Mesothelial cell of epicardium (in vitro differentiated cells): ENCODE results near the gene RUBCN. TPM values are rescaled to one million over a fixed set of nuclear protein-coding genes. Genes with fewer than 3 reads are reported as not detected.

Source experiments
- DNase-seq, 2 experiments: peaks; one replicate each; pipeline ENCODE4 v3.0.0; 2021; ENCODE audit warnings: low spot score in 2 of 2; ENCODE audit not compliant: unreplicated experiment in 2 of 2
- H3K27ac Mint-ChIP-seq: 2 replicates; pipeline ENCODE4 v1.8.0; 2021; ENCODE audit warnings: mixed read lengths
- H3K27me3 Mint-ChIP-seq: 2 replicates; pipeline ENCODE4 v1.8.0; 2021; ENCODE audit warnings: low read depth, mixed read lengths
- H3K36me3 Mint-ChIP-seq: 2 replicates; pipeline ENCODE4 v1.8.0; 2021; ENCODE audit warnings: mixed read lengths
- H3K4me1 Mint-ChIP-seq: 2 replicates; pipeline ENCODE4 v1.8.0; 2021; ENCODE audit warnings: mixed read lengths
- H3K4me3 Mint-ChIP-seq: 2 replicates; pipeline ENCODE4 v1.8.0; 2021; ENCODE audit warnings: mild to moderate bottlenecking, moderate library complexity, mixed read lengths
- H3K9me3 Mint-ChIP-seq: 2 replicates; pipeline ENCODE4 v1.8.0; 2021; ENCODE audit warnings: mixed read lengths
- total RNA-seq: library from RNA; stranded (reverse); gene quantifications from 3 replicates; pipeline ENCODE4 v1.2.1, GENCODE V29; 2021
- TF ChIP-seq, protein P1 (sequence below): fragments of 200-600 bp; sonication (generic); IDR thresholded peaks from one replicate; pipeline ENCODE4 v1.5.0; 2021; ENCODE audit warnings: antibody characterized with exemption; ENCODE audit not compliant: unreplicated experiment

The RUBCN gene
- total RNA-seq, 1 donor from 2014 or later, result 24.5 TPM

DNA sequence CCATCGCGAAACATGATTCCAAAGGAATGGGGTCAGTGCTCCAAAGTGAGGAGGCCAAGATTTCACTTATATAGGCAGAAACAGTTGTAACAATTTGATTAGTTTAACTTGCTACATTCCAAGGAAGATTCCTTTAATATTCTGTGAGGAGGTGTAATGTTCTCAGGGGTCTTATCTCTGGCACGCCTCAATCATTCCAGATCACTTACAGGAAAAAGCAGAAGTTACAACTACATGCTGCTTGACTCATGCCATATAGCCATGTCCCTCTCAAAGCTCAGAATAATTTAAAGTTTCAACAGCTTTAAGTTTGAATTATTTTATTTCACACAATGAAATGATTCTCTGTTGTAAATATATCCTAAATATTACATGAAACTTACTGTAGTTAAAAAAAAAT lies 9.5 kb upstream of the RUBCN start:
- TF ChIP-seq, protein P1, sequence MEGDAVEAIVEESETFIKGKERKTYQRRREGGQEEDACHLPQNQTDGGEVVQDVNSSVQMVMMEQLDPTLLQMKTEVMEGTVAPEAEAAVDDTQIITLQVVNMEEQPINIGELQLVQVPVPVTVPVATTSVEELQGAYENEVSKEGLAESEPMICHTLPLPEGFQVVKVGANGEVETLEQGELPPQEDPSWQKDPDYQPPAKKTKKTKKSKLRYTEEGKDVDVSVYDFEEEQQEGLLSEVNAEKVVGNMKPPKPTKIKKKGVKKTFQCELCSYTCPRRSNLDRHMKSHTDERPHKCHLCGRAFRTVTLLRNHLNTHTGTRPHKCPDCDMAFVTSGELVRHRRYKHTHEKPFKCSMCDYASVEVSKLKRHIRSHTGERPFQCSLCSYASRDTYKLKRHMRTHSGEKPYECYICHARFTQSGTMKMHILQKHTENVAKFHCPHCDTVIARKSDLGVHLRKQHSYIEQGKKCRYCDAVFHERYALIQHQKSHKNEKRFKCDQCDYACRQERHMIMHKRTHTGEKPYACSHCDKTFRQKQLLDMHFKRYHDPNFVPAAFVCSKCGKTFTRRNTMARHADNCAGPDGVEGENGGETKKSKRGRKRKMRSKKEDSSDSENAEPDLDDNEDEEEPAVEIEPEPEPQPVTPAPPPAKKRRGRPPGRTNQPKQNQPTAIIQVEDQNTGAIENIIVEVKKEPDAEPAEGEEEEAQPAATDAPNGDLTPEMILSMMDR, result no peak
- Mint-ChIP-seq H3K27me3 (no peaks in the 10 kb centered on the region), H3K36me3 (no peaks in the 10 kb centered on the region), H3K9me3 (peaks cover 4% of the 10 kb centered on the region), H3K27ac (no peak overlapping the region), H3K4me1 (peaks cover 5% of the 10 kb centered on the region), H3K4me3 (no peak overlapping the region)
- no peak for DNase-seq

DNA sequence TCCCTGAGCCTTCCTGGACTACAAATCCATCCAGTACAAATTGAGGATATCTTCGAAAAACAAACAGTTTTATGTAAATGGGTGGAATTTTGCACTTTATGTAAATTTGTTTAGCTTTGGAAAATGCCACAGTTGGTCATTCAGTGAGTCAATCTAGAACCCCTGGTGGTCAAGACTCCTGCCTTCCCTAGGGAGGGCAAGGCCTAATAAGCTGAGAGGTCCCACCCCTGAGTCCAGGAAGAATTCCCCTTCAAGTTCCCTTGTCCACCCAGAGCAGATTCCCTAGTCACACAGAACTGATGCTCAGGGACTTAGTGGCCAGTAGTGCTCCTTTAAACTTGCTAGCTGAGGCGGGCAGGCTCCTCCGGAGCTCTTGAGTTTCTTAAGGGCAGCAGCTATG lies 6.1 kb upstream of the RUBCN start:
- TF ChIP-seq, protein P1, result no peak
- H3K4me3 Mint-ChIP-seq, result no peak overlapping the region
- DNase-seq, result no peak
- no peaks in the 10 kb centered on the region for H3K27me3 Mint-ChIP-seq
- H3K36me3 Mint-ChIP-seq, result no peaks in the 10 kb centered on the region
- H3K4me1 Mint-ChIP-seq, result no peaks in the 10 kb centered on the region
- peaks cover 4% of the 10 kb centered on the region for H3K9me3 Mint-ChIP-seq
- H3K27ac Mint-ChIP-seq, result no peak overlapping the region

DNA sequence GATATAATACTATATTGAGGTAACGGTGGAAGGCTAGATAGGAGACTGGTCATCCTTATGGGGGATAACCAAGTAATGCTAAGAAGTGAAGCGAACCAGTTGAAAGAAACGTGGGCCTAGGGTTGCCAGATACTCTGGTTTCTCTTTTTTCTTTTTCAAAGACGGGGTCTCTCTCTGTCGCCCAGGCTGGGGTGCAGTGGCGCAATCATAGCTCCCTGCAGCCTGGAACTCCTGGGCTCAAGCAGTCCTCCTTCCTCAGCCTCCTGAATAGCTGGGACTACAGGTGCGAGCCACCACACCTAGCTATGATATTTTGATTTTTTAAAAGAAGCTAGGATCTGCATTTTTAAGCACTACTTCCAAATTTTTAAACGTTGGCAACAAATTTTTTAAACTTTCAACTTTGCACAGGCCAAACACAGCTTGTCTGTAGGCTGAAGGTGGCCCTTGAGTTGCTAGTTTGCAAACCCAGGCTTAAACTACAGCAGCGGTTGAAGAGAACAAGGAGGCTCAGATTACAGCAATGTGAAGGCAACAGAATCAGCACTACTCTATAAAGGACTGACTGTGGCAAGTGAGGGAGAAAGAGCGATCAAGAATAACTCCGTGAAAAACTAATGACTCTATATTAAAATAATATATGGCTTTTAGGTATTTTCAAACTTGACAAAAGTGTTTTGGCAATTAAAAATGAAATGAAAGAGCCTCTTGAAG lies 1.2 kb upstream of the RUBCN start:
- H3K27me3 Mint-ChIP-seq, result no peaks in the 10 kb centered on the region
- no peaks in the 10 kb centered on the region for H3K9me3 Mint-ChIP-seq
- H3K4me1 Mint-ChIP-seq, result peaks cover 20% of the 10 kb centered on the region
- H3K4me3 Mint-ChIP-seq, result peak overlapping the region; percentile 77
- TF ChIP-seq, protein P1, result no peak
- no peaks in the 10 kb centered on the region for H3K36me3 Mint-ChIP-seq
- no peak for DNase-seq
- peak overlapping the region; percentile 89 for H3K27ac Mint-ChIP-seq

DNA sequence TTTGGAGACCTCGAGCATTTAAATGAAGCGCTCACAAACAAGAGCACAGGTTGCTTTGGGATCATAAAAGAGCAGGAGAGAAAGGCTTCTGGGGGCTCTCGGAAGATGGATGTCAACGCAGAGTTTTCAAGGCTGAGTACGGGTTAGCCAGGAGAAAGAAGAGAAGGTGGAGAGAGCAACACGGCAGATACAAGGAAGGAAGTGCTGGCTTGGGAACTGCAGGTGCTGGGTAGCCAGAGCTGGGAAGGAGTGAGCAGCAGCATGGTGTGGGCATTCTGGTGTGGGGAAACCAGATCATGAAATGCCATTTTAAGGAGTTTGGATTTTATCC lies 580 bp upstream of the RUBCN start:
- TF ChIP-seq, protein P1, result no peak
- no peaks in the 10 kb centered on the region for H3K36me3 Mint-ChIP-seq
- no peaks in the 10 kb centered on the region for H3K27me3 Mint-ChIP-seq
- no peaks in the 10 kb centered on the region for H3K9me3 Mint-ChIP-seq
- peak overlapping the region; percentile 89 for H3K27ac Mint-ChIP-seq
- peak overlapping the region; percentile 77 for H3K4me3 Mint-ChIP-seq
- H3K4me1 Mint-ChIP-seq, result peaks cover 20% of the 10 kb centered on the region
- no peak for DNase-seq

DNA sequence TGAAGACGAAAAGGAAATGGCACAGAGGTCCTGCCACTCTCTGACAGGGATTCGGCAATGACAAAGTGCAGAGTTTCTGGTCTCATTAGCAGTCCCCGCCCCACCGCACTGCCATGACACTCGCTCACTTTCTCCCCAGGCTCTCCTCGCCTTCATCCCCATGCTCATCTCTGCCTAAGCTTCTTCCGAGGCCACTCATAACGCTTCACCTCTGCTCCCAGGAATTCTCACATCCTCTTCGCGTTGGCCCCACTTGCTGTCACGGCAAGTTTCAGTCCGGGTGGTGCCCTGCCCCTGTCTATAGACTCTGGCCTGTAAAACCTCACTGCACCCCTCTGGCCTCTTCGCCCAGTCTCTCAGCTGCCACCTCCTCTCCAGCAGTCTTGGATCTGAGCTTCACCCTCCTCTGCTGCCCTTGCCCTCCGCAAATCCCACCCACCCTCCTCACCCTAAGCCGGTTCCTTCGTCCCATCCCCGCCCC lies 654 bp downstream of the RUBCN start:
- Mint-ChIP-seq H3K4me3 (peak overlapping the region; percentile 77), H3K27ac (peak overlapping the region; percentile 95), H3K27me3 (no peaks in the 10 kb centered on the region), H3K9me3 (no peaks in the 10 kb centered on the region), H3K36me3 (no peaks in the 10 kb centered on the region), H3K4me1 (peaks cover 20% of the 10 kb centered on the region)
- TF ChIP-seq, protein P1, result no peak
- DNase-seq, result no peak
